Ovary (tissue), 3 donors: ENCODE measurements around the gene VAMP4.

Experiments
- CTCF ChIP-seq, 3 donors: fragments of 450-650 bp in 2 of 3; fragments of 200-600 bp in 1 of 3; IDR thresholded peaks; one replicate each; pipeline versions ENCODE4 v1.5.1 to v1.8.0; 2016 to 2022; ENCODE audit warnings: antibody characterized with exemption in 3 of 3, mild to moderate bottlenecking in 1 of 3
- POLR2A ChIP-seq: fragments of 450-650 bp; IDR thresholded peaks from one replicate; pipeline ENCODE4 v1.6.1; 2017; ENCODE audit warnings: antibody characterized with exemption, mild to moderate bottlenecking, moderate library complexity
- donor health status: DM: no; HTN: no; CAD: no.

DNA sequence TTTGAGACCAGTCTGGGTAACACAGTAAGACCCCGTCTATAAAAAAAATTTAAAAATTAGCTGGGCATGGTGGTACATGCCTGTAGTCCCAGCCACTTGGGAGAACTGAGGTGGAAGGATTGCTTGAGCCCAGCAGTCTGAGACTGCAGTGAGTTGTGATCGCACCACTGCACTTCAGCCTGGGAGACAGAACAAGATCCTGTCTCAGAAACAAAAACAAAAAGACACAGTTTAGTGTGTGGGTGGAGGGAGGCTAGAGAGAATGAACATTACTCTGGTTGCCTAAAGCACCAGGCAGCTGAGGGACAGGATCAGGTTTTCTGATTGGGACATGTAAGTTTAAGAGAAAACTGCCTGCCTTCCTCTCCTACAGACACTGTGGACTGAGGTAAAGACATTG, 42.3 kb downstream of the VAMP4 start:
- TF ChIP-seq CTCF (IDR thresholded peaks at IDR 0.05) (no peak), POLR2A (no peak)
